Mesendoderm (in vitro differentiated cells): ENCODE measurements around the gene FAM90A1. TPM values are rescaled to one million over a fixed set of nuclear protein-coding genes. Genes with fewer than 3 reads are reported as not detected.
"Not testable (repeated sequence)": the region's sequence is repeated elsewhere in the genome, so short reads cannot be mapped to it uniquely, and the experiment has no call there.

Experiments used
- DNase-seq: peaks from one replicate; pipeline ENCODE4 v3.0.0; 2013
- H2AK5ac ChIP-seq: 2 replicates; pipeline ENCODE4 v1.6.1; 2013; ENCODE audit warnings: low read length, inconsistent platforms
- H2BK120ac ChIP-seq: 2 replicates; pipeline ENCODE4 v1.6.1; 2013; ENCODE audit warnings: low read depth, mild to moderate bottlenecking, low read length, moderate library complexity, mixed read lengths
- H2BK15ac ChIP-seq: replicated peaks from 2 replicates; pipeline ENCODE4 v1.6.1; 2013; ENCODE audit warnings: low read depth, mild to moderate bottlenecking, moderate library complexity
- H2BK5ac ChIP-seq: 2 replicates; pipeline ENCODE4 v1.6.1; 2013; ENCODE audit warnings: low read length, inconsistent platforms
- H3K18ac ChIP-seq: 2 replicates; pipeline ENCODE4 v1.6.1; 2013; ENCODE audit warnings: mild to moderate bottlenecking, low read length, mixed read lengths
- H3K23ac ChIP-seq: one replicate; pipeline ENCODE4 v1.6.1; 2013; ENCODE audit warnings: low read length
- H3K27ac ChIP-seq: 2 replicates; pipeline ENCODE4 v1.5.1; 2013; ENCODE audit warnings: low read depth, mild to moderate bottlenecking, inconsistent platforms, low read length, moderate library complexity
- H3K27me3 ChIP-seq: 2 replicates; pipeline ENCODE4 v1.6.1; 2013; ENCODE audit warnings: low read length, control low read depth, mild to moderate bottlenecking, inconsistent platforms; ENCODE audit not compliant: insufficient read depth, poor library complexity
- H3K36me3 ChIP-seq: 2 replicates; pipeline ENCODE4 v1.6.1; 2013; ENCODE audit warnings: low read length, inconsistent platforms; ENCODE audit not compliant: control insufficient read depth, insufficient read depth
- H3K4ac ChIP-seq: one replicate; pipeline ENCODE4 v1.6.1; 2013; ENCODE audit warnings: low read depth, mild to moderate bottlenecking, low read length, moderate library complexity
- H3K4me1 ChIP-seq: 2 replicates; pipeline ENCODE4 v1.6.1; 2013; ENCODE audit warnings: low read depth, low read length, inconsistent platforms; ENCODE audit not compliant: control insufficient read depth
- H3K4me2 ChIP-seq: 2 replicates; pipeline ENCODE4 v1.6.1; 2013; ENCODE audit warnings: low read length
- H3K4me3 ChIP-seq: 2 replicates; pipeline ENCODE4 v1.5.1; 2013; ENCODE audit warnings: mild to moderate bottlenecking, low read length
- H3K56ac ChIP-seq: one replicate; pipeline ENCODE4 v1.6.1; 2013; ENCODE audit warnings: low read length
- H3K79me1 ChIP-seq: 2 replicates; pipeline ENCODE4 v1.6.1; 2013; ENCODE audit warnings: low read length, inconsistent platforms
- H3K79me2 ChIP-seq: 2 replicates; pipeline ENCODE4 v1.6.1; 2013; ENCODE audit warnings: mild to moderate bottlenecking, low read length; ENCODE audit not compliant: control insufficient read depth, insufficient read depth
- H3K9ac ChIP-seq: 2 replicates; pipeline ENCODE4 v1.6.1; 2013; ENCODE audit warnings: low read length, inconsistent platforms
- H4K5ac ChIP-seq: one replicate; pipeline ENCODE4 v1.6.1; 2013; ENCODE audit warnings: low read length
- H4K8ac ChIP-seq: one replicate; pipeline ENCODE4 v1.6.1; 2013; ENCODE audit warnings: low read depth, mild to moderate bottlenecking, control low read depth, low read length, moderate library complexity
- WGBS: extraction: QIAGEN DNeasy Blood & Tissue Kit; methylation state at CpG from one replicate; pipeline ENCODE4 v1.1.7; 2013; ENCODE audit warnings: low lambda C conversion rate, missing lambda C conversion rate; ENCODE audit not compliant: insufficient coverage; ENCODE audit errors: extremely low coverage; 5-methylcytosine and 5-hydroxymethylcytosine counted together
- polyA plus RNA-seq, 2 experiments: library from polyadenylated mRNA; stranded (reverse); fragments of 200-250 nt; gene quantifications; one replicate each; pipeline ENCODE4 v1.2.3, GENCODE V29; 2013

FAM90A1 gene
- 0.18 TPM for polyA plus RNA-seq (2013, experiment 1 of 2)
- polyA plus RNA-seq (2013, experiment 2 of 2): 0.15 TPM

GRCh38 chr12:8226992-8227731 lies at the start of gene FAM90A1:
TSS of gene FAM90A1 (minus strand) at chr12:8227618. CDS start at chr12:8224832, 2,786 bp downstream.
- H2BK15ac ChIP-seq, H2BK5ac ChIP-seq: not testable (repeated sequence)

DNA sequence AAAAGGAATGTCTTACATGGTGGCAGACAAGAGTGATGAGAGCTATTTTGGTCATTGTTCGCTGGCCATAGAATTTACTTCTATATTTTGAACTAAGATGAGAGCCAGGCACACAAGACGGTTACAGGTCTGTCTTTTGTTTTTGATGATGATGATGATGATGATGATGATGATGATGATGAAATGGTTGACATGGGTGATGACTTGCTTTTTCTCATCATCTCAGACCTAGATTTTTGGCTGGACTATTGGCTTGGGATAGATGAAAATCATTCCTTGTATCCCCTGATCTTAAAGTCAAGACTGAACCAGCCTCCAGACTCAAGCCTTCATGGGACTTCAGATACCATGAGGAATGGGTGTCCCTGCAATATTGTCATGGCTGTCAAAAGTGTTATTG lies 49.0 kb upstream of the FAM90A1 start:
- not testable (repeated sequence) for H3K18ac ChIP-seq, H3K9ac ChIP-seq, H3K4ac ChIP-seq, H2BK5ac ChIP-seq, H2AK5ac ChIP-seq, H3K36me3 ChIP-seq, H3K4me2 ChIP-seq, H3K56ac ChIP-seq, H3K79me2 ChIP-seq, H3K4me3 ChIP-seq, H3K27me3 ChIP-seq, H2BK15ac ChIP-seq, H2BK120ac ChIP-seq, H3K27ac ChIP-seq, H3K79me1 ChIP-seq, H4K8ac ChIP-seq, H3K23ac ChIP-seq, H3K4me1 ChIP-seq, DNase-seq, H4K5ac ChIP-seq
- WGBS: no CpG with 5 or more reads among the region's 2 CpGs

More at GRCh38 chr12:8226992-8227731, at the start of gene FAM90A1:
- not testable (repeated sequence) for H2BK120ac ChIP-seq, H3K4ac ChIP-seq, H3K56ac ChIP-seq, H3K79me2 ChIP-seq, H3K4me2 ChIP-seq, H3K18ac ChIP-seq, H4K5ac ChIP-seq, H3K79me1 ChIP-seq, H3K23ac ChIP-seq, H3K4me1 ChIP-seq, H2AK5ac ChIP-seq, H3K27ac ChIP-seq, DNase-seq, H3K36me3 ChIP-seq, H3K4me3 ChIP-seq, H3K27me3 ChIP-seq, H4K8ac ChIP-seq, H3K9ac ChIP-seq
- WGBS: no CpG with 5 or more reads among the region's 22 CpGs

- H3K23ac ChIP-seq, H2BK5ac ChIP-seq, H3K56ac ChIP-seq, H2AK5ac ChIP-seq, H4K5ac ChIP-seq, H3K4me2 ChIP-seq, H3K18ac ChIP-seq, H3K27me3 ChIP-seq, H3K79me1 ChIP-seq, H3K4me3 ChIP-seq, H3K27ac ChIP-seq, H4K8ac ChIP-seq, H2BK120ac ChIP-seq, DNase-seq, H3K4ac ChIP-seq, H3K79me2 ChIP-seq, H3K4me1 ChIP-seq, H3K9ac ChIP-seq, H2BK15ac ChIP-seq, H3K36me3 ChIP-seq: not testable (repeated sequence)
- no CpG with 5 or more reads among the region's 4 CpGs for WGBS
These were observed 39.3 kb upstream of the FAM90A1 start for GRCh38 chr12:8266706-8267105.

DNA sequence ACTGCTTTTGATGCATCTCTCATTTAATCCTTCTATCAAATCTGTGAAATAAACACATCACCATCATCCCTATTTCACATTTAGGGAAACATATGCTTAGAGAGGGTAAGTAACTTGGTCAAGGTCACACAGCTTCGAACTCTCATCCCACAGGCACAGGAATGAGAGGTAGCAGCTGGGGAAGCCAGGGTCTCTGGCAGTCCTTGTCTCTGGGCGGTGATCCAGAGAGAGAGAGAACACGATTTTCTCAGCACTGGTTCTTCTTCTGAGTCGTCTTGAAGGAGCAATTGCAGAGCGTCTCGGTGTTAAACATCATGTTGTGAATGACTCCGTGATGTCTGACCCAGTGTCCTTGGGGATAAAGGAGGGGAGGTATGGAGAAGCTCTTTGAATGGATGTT lies 36.8 kb upstream of the FAM90A1 start:
- not testable (repeated sequence) for H3K18ac ChIP-seq, H3K79me1 ChIP-seq, H3K4me3 ChIP-seq, H2BK120ac ChIP-seq, H3K9ac ChIP-seq, H4K5ac ChIP-seq, H3K4me1 ChIP-seq, H3K79me2 ChIP-seq, H2BK5ac ChIP-seq, H4K8ac ChIP-seq, H3K36me3 ChIP-seq, H3K56ac ChIP-seq, DNase-seq, H2BK15ac ChIP-seq, H2AK5ac ChIP-seq, H3K27me3 ChIP-seq, H3K4ac ChIP-seq, H3K4me2 ChIP-seq, H3K27ac ChIP-seq, H3K23ac ChIP-seq
- no CpG with 5 or more reads among the region's 7 CpGs for WGBS

- H3K4me1 ChIP-seq, H4K8ac ChIP-seq, H3K4me3 ChIP-seq, H3K18ac ChIP-seq, DNase-seq, H2BK5ac ChIP-seq, H3K79me2 ChIP-seq, H3K9ac ChIP-seq, H3K56ac ChIP-seq, H3K27ac ChIP-seq, H2BK15ac ChIP-seq, H3K23ac ChIP-seq, H2BK120ac ChIP-seq, H3K27me3 ChIP-seq, H3K4ac ChIP-seq, H3K79me1 ChIP-seq, H2AK5ac ChIP-seq, H4K5ac ChIP-seq, H3K36me3 ChIP-seq, H3K4me2 ChIP-seq: not testable (repeated sequence)
- WGBS: no CpG with 5 or more reads among the region's 14 CpGs
These were observed 33.7 kb upstream of the FAM90A1 start for GRCh38 chr12:8261111-8261554.

GRCh38 chr12:8256356-8256755 lies 28.9 kb upstream of the FAM90A1 start:
- not testable (repeated sequence) for H3K9ac ChIP-seq, H3K4me1 ChIP-seq, H3K23ac ChIP-seq, H3K4me3 ChIP-seq, H3K27ac ChIP-seq, H3K36me3 ChIP-seq, DNase-seq, H4K5ac ChIP-seq, H2BK120ac ChIP-seq, H3K4ac ChIP-seq, H4K8ac ChIP-seq, H3K79me1 ChIP-seq, H3K18ac ChIP-seq, H2BK5ac ChIP-seq, H2AK5ac ChIP-seq, H3K56ac ChIP-seq, H3K79me2 ChIP-seq, H2BK15ac ChIP-seq, H3K27me3 ChIP-seq, H3K4me2 ChIP-seq
- WGBS: no CpG with 5 or more reads among the region's 5 CpGs
